ENCODE measurements around the gene PROX1.

The PROX1 gene

GRCh38 chr1:214004014-214004413 lies 16.2 kb downstream of the PROX1 start:
- TF ChIP-seq, protein P1, sequence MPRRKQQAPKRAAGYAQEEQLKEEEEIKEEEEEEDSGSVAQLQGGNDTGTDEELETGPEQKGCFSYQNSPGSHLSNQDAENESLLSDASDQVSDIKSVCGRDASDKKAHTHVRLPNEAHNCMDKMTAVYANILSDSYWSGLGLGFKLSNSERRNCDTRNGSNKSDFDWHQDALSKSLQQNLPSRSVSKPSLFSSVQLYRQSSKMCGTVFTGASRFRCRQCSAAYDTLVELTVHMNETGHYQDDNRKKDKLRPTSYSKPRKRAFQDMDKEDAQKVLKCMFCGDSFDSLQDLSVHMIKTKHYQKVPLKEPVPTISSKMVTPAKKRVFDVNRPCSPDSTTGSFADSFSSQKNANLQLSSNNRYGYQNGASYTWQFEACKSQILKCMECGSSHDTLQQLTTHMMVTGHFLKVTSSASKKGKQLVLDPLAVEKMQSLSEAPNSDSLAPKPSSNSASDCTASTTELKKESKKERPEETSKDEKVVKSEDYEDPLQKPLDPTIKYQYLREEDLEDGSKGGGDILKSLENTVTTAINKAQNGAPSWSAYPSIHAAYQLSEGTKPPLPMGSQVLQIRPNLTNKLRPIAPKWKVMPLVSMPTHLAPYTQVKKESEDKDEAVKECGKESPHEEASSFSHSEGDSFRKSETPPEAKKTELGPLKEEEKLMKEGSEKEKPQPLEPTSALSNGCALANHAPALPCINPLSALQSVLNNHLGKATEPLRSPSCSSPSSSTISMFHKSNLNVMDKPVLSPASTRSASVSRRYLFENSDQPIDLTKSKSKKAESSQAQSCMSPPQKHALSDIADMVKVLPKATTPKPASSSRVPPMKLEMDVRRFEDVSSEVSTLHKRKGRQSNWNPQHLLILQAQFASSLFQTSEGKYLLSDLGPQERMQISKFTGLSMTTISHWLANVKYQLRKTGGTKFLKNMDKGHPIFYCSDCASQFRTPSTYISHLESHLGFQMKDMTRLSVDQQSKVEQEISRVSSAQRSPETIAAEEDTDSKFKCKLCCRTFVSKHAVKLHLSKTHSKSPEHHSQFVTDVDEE (CRISPR knock-in tag; IDR thresholded peaks at IDR 0.05): 0 out of 2 replicates have a peak, but pooled peaks have one; percentile 49
- TF ChIP-seq TCF4 (CRISPR knock-in tag; IDR thresholded peaks at IDR 0.05; ENCODE audit: borderline replicate concordance) (peak; percentile 83), CSDC2 (CRISPR knock-in tag; IDR thresholded peaks at IDR 0.05) (no peak)
- ATAC-seq: peak; percentile 37; the same call in 1 of the 3 replicates

- no peak for ATAC-seq
- TF ChIP-seq, protein P2, sequence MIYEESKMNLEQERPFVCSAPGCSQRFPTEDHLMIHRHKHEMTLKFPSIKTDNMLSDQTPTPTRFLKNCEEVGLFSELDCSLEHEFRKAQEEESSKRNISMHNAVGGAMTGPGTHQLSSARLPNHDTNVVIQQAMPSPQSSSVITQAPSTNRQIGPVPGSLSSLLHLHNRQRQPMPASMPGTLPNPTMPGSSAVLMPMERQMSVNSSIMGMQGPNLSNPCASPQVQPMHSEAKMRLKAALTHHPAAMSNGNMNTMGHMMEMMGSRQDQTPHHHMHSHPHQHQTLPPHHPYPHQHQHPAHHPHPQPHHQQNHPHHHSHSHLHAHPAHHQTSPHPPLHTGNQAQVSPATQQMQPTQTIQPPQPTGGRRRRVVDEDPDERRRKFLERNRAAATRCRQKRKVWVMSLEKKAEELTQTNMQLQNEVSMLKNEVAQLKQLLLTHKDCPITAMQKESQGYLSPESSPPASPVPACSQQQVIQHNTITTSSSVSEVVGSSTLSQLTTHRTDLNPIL (CRISPR knock-in tag; IDR thresholded peaks at IDR 0.05; ENCODE audit: low read depth): no peak
- TF ChIP-seq, protein P1 (CRISPR knock-in tag; IDR thresholded peaks at IDR 0.05): no peak
- TF ChIP-seq SNAI2 (CRISPR knock-in tag; IDR thresholded peaks at IDR 0.05): no peak
- TF ChIP-seq ZNF8 (CRISPR knock-in tag; IDR thresholded peaks at IDR 0.05): no peak
- no peak for TF ChIP-seq CSRNP3 (CRISPR knock-in tag; IDR thresholded peaks at IDR 0.05)
- TF ChIP-seq ESRRG (CRISPR knock-in tag; IDR thresholded peaks at IDR 0.05): no peak
- no peak for TF ChIP-seq GLIS3 (CRISPR knock-in tag; IDR thresholded peaks at IDR 0.05)
- no peak for TF ChIP-seq PPARA (CRISPR knock-in tag; IDR thresholded peaks at IDR 0.05; ENCODE audit: borderline replicate concordance)
- TF ChIP-seq ZNF565 (CRISPR knock-in tag; conservative IDR thresholded peaks at IDR 0.05; ENCODE audit: low read depth): no peak
- TF ChIP-seq CSDC2 (CRISPR knock-in tag; IDR thresholded peaks at IDR 0.05): no peak
- TF ChIP-seq TOX (CRISPR knock-in tag; IDR thresholded peaks at IDR 0.05; ENCODE audit: borderline replicate concordance): no peak
- no peak for TF ChIP-seq OSR1 (CRISPR knock-in tag; IDR thresholded peaks at IDR 0.05)
- no peak for TF ChIP-seq ZFP3 (CRISPR knock-in tag; IDR thresholded peaks at IDR 0.05)
- TF ChIP-seq, protein P3, sequence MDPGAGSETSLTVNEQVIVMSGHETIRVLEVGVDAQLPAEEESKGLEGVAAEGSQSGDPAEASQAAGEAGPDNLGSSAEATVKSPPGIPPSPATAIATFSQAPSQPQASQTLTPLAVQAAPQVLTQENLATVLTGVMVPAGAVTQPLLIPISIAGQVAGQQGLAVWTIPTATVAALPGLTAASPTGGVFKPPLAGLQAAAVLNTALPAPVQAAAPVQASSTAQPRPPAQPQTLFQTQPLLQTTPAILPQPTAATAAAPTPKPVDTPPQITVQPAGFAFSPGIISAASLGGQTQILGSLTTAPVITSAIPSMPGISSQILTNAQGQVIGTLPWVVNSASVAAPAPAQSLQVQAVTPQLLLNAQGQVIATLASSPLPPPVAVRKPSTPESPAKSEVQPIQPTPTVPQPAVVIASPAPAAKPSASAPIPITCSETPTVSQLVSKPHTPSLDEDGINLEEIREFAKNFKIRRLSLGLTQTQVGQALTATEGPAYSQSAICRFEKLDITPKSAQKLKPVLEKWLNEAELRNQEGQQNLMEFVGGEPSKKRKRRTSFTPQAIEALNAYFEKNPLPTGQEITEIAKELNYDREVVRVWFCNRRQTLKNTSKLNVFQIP (CRISPR knock-in tag; IDR thresholded peaks at IDR 0.05; ENCODE audit: borderline replicate concordance, low read depth): no peak
- TF ChIP-seq, protein P4, sequence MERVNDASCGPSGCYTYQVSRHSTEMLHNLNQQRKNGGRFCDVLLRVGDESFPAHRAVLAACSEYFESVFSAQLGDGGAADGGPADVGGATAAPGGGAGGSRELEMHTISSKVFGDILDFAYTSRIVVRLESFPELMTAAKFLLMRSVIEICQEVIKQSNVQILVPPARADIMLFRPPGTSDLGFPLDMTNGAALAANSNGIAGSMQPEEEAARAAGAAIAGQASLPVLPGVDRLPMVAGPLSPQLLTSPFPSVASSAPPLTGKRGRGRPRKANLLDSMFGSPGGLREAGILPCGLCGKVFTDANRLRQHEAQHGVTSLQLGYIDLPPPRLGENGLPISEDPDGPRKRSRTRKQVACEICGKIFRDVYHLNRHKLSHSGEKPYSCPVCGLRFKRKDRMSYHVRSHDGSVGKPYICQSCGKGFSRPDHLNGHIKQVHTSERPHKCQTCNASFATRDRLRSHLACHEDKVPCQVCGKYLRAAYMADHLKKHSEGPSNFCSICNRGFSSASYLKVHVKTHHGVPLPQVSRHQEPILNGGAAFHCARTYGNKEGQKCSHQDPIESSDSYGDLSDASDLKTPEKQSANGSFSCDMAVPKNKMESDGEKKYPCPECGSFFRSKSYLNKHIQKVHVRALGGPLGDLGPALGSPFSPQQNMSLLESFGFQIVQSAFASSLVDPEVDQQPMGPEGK (CRISPR knock-in tag; IDR thresholded peaks at IDR 0.05; ENCODE audit: borderline replicate concordance): no peak
These were observed 17.0 kb downstream of the PROX1 start for GRCh38 chr1:214004795-214005194.

DNA sequence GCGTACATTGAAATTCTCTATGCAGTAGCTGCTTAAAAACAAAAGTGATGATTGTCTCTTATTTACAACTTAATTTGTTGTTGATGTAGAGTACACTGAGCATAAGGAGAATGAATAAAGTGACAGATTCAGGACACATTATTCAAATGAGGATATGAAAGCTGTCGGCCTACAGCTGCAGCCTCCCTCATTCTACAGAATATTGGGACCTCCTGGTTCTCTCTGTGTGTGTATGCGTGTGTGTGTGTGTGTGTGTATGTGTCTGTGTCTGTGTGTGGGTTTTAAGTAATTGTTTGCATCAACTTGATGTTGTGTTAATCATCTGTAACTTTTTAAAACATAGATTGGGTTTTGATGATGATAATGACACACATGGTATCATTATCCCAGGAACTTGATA lies 17.9 kb downstream of the PROX1 start:
- ATAC-seq: no peak
- TF ChIP-seq GLIS3 (CRISPR knock-in tag; IDR thresholded peaks at IDR 0.05) (no peak), CSDC2 (CRISPR knock-in tag; IDR thresholded peaks at IDR 0.05) (no peak), SNAI2 (CRISPR knock-in tag; IDR thresholded peaks at IDR 0.05) (no peak), ISL1 (CRISPR knock-in tag; IDR thresholded peaks at IDR 0.05) (no peak), ZNF70 (CRISPR knock-in tag; IDR thresholded peaks at IDR 0.05) (no peak), ZC3H10 (CRISPR knock-in tag; IDR thresholded peaks at IDR 0.05) (no peak), BACH2 (CRISPR knock-in tag; IDR thresholded peaks at IDR 0.05; ENCODE audit: borderline replicate concordance) (no peak), RARB (CRISPR knock-in tag; IDR thresholded peaks at IDR 0.05) (no peak), ZNF565 (CRISPR knock-in tag; conservative IDR thresholded peaks at IDR 0.05; ENCODE audit: low read depth) (no peak), OSR1 (CRISPR knock-in tag; IDR thresholded peaks at IDR 0.05) (no peak), CSRNP3 (CRISPR knock-in tag; IDR thresholded peaks at IDR 0.05) (no peak), ARNTL (CRISPR knock-in tag; IDR thresholded peaks at IDR 0.05; ENCODE audit: borderline replicate concordance, low read depth) (no peak)
